Measurements from ENCODE around the gene SGCA. TPM values are rescaled to one million over a fixed set of nuclear protein-coding genes. Genes with fewer than 3 reads are reported as not detected.
A peak's percentile ranks its signal among the peaks of the same experiment; 100 is the strongest.

Gene SGCA
- polyA plus RNA-seq, 1 donor from 2014 or later: 0.43 TPM

- Histone ChIP-seq H3K36me3 (ENCODE audit: insufficient read depth, low read length) (no peaks in the 10 kb centered on the region), H4K20me1 (ENCODE audit: insufficient read depth) (peaks cover 40% of the 10 kb centered on the region), H3K9me3 (ENCODE audit: low read length) (no peaks in the 10 kb centered on the region), H3F3A (ENCODE audit: insufficient read depth, low read length, poor library complexity, severe bottlenecking) (no peaks in the 10 kb centered on the region), H2AFZ (ENCODE audit: low read depth, low read length) (no peak overlapping the region), H3K9ac (ENCODE audit: low read length) (peak overlapping the region; percentile 94), H3K4me3 (ENCODE audit: low read length) (peak overlapping the region; percentile 91), H3K27ac (ENCODE audit: low read length) (no peak overlapping the region), H3K4me2 (ENCODE audit: low read length) (peak overlapping the region; percentile 90), H3K79me2 (replicated peaks; ENCODE audit: insufficient read depth, low read length) (peaks cover 43% of the 10 kb centered on the region), H3K9me2 (ENCODE audit: insufficient read depth, low read length) (no peaks in the 10 kb centered on the region), H3K27me3 (ENCODE audit: insufficient read depth, low read depth, low read length) (no peaks in the 10 kb centered on the region)
- no peak for TF ChIP-seq EZH2 (IDR thresholded peaks at IDR 0.05; ENCODE audit: borderline replicate concordance, insufficient read depth, low read length, poor library complexity, severe bottlenecking)
- no peak for TF ChIP-seq EP300 (conservative IDR thresholded peaks at IDR 0.05; ENCODE audit: poor library complexity, severe bottlenecking)
- TF ChIP-seq SMC3 (conservative IDR thresholded peaks at IDR 0.05; ENCODE audit: poor library complexity): no peak
- TF ChIP-seq, protein P1, sequence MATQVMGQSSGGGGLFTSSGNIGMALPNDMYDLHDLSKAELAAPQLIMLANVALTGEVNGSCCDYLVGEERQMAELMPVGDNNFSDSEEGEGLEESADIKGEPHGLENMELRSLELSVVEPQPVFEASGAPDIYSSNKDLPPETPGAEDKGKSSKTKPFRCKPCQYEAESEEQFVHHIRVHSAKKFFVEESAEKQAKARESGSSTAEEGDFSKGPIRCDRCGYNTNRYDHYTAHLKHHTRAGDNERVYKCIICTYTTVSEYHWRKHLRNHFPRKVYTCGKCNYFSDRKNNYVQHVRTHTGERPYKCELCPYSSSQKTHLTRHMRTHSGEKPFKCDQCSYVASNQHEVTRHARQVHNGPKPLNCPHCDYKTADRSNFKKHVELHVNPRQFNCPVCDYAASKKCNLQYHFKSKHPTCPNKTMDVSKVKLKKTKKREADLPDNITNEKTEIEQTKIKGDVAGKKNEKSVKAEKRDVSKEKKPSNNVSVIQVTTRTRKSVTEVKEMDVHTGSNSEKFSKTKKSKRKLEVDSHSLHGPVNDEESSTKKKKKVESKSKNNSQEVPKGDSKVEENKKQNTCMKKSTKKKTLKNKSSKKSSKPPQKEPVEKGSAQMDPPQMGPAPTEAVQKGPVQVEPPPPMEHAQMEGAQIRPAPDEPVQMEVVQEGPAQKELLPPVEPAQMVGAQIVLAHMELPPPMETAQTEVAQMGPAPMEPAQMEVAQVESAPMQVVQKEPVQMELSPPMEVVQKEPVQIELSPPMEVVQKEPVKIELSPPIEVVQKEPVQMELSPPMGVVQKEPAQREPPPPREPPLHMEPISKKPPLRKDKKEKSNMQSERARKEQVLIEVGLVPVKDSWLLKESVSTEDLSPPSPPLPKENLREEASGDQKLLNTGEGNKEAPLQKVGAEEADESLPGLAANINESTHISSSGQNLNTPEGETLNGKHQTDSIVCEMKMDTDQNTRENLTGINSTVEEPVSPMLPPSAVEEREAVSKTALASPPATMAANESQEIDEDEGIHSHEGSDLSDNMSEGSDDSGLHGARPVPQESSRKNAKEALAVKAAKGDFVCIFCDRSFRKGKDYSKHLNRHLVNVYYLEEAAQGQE (IDR thresholded peaks at IDR 0.05; ENCODE audit: borderline replicate concordance): no peak
- TF ChIP-seq RAD21 (conservative IDR thresholded peaks at IDR 0.05): no peak
- TF ChIP-seq MXI1 (conservative IDR thresholded peaks at IDR 0.05; ENCODE audit: poor library complexity, severe bottlenecking): no peak
- TF ChIP-seq, protein P2, sequence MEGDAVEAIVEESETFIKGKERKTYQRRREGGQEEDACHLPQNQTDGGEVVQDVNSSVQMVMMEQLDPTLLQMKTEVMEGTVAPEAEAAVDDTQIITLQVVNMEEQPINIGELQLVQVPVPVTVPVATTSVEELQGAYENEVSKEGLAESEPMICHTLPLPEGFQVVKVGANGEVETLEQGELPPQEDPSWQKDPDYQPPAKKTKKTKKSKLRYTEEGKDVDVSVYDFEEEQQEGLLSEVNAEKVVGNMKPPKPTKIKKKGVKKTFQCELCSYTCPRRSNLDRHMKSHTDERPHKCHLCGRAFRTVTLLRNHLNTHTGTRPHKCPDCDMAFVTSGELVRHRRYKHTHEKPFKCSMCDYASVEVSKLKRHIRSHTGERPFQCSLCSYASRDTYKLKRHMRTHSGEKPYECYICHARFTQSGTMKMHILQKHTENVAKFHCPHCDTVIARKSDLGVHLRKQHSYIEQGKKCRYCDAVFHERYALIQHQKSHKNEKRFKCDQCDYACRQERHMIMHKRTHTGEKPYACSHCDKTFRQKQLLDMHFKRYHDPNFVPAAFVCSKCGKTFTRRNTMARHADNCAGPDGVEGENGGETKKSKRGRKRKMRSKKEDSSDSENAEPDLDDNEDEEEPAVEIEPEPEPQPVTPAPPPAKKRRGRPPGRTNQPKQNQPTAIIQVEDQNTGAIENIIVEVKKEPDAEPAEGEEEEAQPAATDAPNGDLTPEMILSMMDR (IDR thresholded peaks at IDR 0.05; ENCODE audit: poor library complexity, severe bottlenecking): no peak
These were observed 18.0 kb upstream of the SGCA start for GRCh38 chr17:50147841-50148225.

DNA sequence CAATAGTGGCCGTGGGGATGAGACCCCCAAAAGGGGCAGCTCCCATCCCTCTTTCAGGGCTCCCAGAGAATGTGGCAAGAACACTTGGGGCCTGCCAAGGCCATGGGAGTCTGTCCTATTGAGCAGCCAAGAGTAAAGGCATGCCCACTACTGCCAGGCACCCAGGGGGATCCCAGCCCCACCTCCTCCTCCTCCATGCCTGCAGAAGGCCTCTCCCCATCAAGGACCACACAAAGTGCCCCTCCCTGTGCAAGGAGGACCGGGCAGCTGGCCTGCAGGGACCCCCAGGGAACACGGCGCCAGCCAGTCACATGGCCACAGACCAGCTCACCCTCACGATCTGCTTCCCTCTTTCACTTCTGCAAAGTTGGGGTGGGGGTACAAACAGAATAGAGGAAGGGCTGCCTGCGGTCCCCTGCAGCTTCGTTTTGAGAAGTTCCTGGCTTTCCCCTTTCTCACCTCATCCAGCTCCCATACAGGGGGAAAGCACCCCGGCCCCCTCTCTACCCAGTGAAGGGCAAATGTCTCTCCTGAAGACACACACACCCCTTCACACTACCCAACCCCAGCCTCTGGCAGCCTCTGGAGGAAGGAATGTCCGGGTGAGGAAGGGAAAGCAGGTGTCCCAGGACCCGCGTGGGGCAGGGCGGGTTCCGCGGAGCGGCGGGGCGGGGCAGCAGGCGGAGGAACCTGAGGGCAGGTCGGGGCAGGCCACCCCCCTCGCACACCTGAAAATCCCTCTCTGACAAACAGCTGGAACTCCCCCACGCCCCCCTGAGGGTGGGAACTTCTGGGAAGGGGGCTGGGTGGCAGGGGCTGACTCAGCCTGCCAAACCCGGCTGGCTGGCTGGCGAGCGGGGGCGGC is 17.3 kb upstream of the SGCA start:
- TF ChIP-seq MXI1 (conservative IDR thresholded peaks at IDR 0.05; ENCODE audit: poor library complexity, severe bottlenecking) (peak; percentile 48), POLR2AphosphoS5 (IDR thresholded peaks at IDR 0.05) (no peak), EP300 (conservative IDR thresholded peaks at IDR 0.05; ENCODE audit: poor library complexity, severe bottlenecking) (no peak), RAD21 (conservative IDR thresholded peaks at IDR 0.05) (no peak), SMC3 (conservative IDR thresholded peaks at IDR 0.05; ENCODE audit: poor library complexity) (no peak), EZH2 (IDR thresholded peaks at IDR 0.05; ENCODE audit: borderline replicate concordance, insufficient read depth, low read length, poor library complexity, severe bottlenecking) (no peak)
- TF ChIP-seq, protein P1 (IDR thresholded peaks at IDR 0.05; ENCODE audit: borderline replicate concordance): no peak
- TF ChIP-seq, protein P2 (IDR thresholded peaks at IDR 0.05; ENCODE audit: poor library complexity, severe bottlenecking): no peak
- peak overlapping the region; percentile 90 for H3K4me2 ChIP-seq (ENCODE audit: low read length)
- peaks cover 40% of the 10 kb centered on the region for H4K20me1 ChIP-seq (ENCODE audit: insufficient read depth)
- peaks cover 43% of the 10 kb centered on the region for H3K79me2 ChIP-seq (replicated peaks; ENCODE audit: insufficient read depth, low read length)
- no peaks in the 10 kb centered on the region for H3K36me3 ChIP-seq (ENCODE audit: insufficient read depth, low read length)
- no peaks in the 10 kb centered on the region for H3K9me2 ChIP-seq (ENCODE audit: insufficient read depth, low read length)
- H3F3A ChIP-seq (ENCODE audit: insufficient read depth, low read length, poor library complexity, severe bottlenecking): no peaks in the 10 kb centered on the region
- H2AFZ ChIP-seq (ENCODE audit: low read depth, low read length): no peak overlapping the region
- peak overlapping the region; percentile 91 for H3K4me3 ChIP-seq (ENCODE audit: low read length)
- H3K27ac ChIP-seq (ENCODE audit: low read length): no peak overlapping the region
- H3K27me3 ChIP-seq (ENCODE audit: insufficient read depth, low read depth, low read length): no peaks in the 10 kb centered on the region
- H3K9me3 ChIP-seq (ENCODE audit: low read length): no peaks in the 10 kb centered on the region
- H3K9ac ChIP-seq (ENCODE audit: low read length): peak overlapping the region; percentile 94
